NCI-H1105 (cell line): Measurements from ENCODE around the gene FBXW10.
"Not testable (repeated sequence)": the region's sequence is repeated elsewhere in the genome, so short reads cannot be mapped to it uniquely, and the experiment has no call there.

ENCODE experiments used
- DNase-seq: peaks from one replicate; lab custom pipeline; 2025; lab: John Stamatoyannopoulos, UW

FBXW10 gene

DNA sequence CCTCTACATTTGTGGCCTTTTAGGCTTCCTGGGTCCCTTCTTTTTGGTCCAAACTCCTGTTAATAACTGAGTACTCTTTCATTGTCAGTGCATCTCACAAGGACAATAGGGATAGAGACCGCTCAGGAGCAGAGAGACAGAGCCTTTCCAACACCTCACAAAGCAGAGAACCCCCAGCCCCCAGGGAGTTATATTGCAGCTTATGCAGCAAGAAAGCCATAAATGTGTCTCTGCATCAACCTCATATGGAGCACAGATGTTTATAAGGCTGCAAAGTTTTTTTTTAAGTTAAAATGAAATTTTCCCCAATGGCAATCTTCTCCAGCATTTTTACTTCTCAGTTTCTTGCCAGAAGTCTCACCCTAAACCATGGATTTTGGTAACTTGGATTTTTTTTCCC is 6.4 kb downstream of the FBXW10 start:
- not testable (repeated sequence) for DNase-seq

- DNase-seq: not testable (repeated sequence)
These were observed 10.1 kb downstream of the FBXW10 start for GRCh38 chr17:18753829-18754409.

DNA sequence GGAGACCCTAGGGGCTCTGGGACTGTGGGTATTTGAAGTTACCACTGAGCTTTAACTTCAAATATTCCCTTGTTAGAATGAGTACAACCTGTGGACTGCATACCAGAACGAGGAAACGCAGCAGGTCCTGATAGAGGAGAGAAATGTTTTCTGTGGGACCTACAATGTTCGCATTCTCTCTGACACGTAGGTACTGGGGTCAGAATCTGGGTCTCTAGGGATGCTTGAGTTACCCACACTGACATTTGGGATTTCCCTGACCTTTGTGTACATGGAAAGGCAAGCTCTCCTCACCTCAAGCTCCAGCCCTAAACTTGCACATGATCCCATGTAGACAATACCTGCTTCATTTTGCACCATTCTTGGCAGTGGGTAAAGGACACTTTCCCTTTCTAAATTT is 12.1 kb downstream of the FBXW10 start:
- DNase-seq: not testable (repeated sequence)

GRCh38 chr17:18757368-18758044 is 13.7 kb downstream of the FBXW10 start:
- DNase-seq: not testable (repeated sequence)

DNA sequence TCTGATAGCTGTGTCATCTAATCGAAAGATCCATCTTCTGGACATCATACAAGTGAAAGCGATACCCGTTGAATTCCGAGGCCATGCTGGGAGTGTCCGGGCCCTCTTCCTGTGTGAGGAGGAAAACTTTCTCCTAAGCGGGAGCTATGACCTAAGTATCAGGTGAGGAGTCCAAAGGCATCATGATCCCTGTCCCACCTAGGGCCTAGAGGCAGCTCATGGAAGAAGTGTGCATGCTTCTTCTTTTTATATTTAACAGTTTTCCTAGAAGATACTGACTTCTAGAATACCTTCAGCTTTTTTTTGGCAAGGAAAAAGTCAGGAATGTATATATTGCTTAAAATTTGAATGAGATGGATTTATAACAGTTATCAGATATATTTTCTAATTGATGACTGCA is 14.5 kb downstream of the FBXW10 start:
- DNase-seq: not testable (repeated sequence)

DNA sequence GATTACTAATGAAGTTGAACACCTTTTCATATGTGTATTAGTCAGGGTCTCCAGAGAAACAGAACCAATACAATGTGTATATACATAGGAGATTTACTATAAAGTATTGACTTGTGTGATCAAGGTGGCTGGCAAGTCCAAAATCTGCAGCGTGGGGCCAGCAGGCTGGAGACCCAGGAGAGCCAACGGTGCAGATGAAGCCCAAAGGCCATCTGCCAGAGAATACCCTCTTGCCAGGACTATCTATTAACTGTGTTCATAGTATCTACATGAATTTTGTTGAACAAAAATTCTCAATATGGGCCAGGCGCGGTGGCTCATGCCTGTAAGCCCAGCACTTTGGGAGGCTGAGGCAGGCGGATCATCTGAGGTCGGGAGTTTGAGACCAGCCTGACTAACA is 16.4 kb downstream of the FBXW10 start:
- DNase-seq: not testable (repeated sequence)

DNA sequence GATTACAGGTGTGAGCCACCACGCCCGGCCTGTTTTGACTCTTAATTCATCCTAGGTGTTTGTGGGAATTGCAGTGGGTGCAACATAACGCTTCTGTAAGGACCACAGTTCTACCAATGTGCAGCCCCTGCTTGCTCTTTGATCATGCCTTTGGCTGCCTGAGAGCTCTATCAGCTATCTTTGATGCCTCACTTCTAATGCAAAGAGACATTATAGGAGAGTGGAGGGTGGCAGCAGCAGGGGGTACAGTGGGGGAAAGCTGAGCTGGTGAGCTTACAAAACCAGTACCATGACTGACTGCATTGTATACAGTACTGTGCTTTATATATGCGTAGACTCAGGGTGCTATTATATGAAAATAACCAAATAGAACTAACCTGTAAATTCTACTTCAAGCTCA is 26.7 kb downstream of the FBXW10 start:
- not testable (repeated sequence) for DNase-seq

GRCh38 chr17:18771066-18771465 is 27.2 kb downstream of the FBXW10 start:
- DNase-seq: not testable (repeated sequence)

DNA sequence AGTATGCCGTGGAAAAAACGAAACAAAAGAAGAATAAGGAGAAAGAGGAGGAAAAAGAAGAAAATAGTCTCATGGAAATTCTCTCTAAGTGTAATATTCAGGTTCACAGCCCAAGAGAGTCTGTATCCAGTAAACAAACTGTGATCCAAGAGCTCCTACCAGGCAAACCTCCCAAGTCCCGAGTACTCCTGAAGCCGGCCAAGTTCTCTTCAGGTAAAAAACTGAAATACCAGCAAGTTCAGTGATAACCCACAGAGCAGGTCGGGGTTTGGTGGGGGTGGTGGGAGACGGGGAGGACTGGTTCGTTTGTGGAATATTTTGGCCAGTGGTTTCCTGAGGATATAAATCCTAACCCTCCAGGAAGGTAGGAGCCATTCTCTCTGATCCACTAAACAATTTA is 28.6 kb downstream of the FBXW10 start:
- DNase-seq: no peak

GRCh38 chr17:18780991-18781718 is 37.3 kb downstream of the FBXW10 start, which contains the start of gene TVP23B:
TVP23B (plus strand) TSS chr17:18781183; CDS start chr17:18781294, 111 bp downstream.
- peak; percentile 98 for DNase-seq

DNA sequence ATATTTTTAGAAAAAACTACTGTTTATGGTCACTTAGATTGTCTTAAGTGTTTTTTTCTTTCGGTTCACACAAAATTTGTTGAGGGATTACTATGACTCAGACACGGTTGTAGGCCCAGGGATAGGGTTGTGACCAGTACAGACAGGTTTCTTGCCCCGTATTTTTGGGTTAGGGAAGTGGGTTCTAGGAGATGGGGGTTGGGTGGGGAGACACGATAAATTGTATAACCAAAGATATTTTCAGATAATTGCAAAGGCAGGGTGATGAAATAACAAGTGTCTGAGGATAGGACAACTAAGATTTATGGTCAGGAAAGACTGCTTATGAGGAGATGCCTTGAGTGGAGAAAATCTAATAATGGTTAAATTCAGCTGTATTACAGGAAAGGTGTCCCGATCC is 38.0 kb downstream of the FBXW10 start:
- DNase-seq: not testable (repeated sequence)

DNA sequence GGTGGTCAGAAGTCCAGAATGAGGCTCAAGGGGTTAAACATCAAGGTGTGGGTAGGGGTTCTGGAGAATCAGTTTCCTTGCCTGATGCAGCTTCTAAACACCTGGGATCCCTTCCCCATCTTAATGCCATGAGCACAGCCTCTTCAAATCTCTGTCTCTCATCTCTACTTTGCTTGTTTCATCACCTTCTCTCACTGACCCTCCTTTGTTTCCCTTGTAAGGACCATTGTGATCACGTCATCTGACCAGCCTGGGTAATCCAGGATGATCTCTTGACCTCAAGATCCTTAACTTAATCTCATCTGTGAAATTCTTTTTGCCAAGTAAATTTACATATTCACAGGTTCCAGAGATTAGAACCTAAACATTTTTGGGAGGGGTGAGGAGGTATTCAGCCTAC is 42.1 kb downstream of the FBXW10 start:
- not testable (repeated sequence) for DNase-seq

GRCh38 chr17:18786890-18787289 is 43.0 kb downstream of the FBXW10 start:
- not testable (repeated sequence) for DNase-seq

DNA sequence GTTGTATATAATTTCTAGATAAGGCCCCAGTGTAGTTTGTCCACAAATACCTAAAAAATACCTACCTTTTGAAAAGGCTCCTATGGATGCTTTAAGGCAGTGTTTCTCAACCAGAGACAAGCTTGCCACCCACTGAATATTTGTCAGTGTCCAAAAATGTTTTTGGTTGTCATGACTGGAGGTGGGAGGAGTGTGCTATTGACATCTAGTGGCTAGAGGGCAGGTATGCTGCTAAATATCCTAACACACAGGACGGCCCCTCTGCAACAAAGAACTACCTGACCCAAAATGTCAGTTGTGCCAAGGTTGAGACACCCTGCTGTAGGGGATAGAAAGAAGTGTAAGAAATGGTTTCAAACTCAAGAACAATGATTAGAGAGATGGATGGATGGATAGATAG is 47.5 kb downstream of the FBXW10 start:
- DNase-seq: not testable (repeated sequence)

- DNase-seq: not testable (repeated sequence)
These were observed 51.0 kb downstream of the FBXW10 start for GRCh38 chr17:18794841-18795240.

GRCh38 chr17:18796887-18797286 is 53.0 kb downstream of the FBXW10 start:
- DNase-seq: not testable (repeated sequence)

DNA sequence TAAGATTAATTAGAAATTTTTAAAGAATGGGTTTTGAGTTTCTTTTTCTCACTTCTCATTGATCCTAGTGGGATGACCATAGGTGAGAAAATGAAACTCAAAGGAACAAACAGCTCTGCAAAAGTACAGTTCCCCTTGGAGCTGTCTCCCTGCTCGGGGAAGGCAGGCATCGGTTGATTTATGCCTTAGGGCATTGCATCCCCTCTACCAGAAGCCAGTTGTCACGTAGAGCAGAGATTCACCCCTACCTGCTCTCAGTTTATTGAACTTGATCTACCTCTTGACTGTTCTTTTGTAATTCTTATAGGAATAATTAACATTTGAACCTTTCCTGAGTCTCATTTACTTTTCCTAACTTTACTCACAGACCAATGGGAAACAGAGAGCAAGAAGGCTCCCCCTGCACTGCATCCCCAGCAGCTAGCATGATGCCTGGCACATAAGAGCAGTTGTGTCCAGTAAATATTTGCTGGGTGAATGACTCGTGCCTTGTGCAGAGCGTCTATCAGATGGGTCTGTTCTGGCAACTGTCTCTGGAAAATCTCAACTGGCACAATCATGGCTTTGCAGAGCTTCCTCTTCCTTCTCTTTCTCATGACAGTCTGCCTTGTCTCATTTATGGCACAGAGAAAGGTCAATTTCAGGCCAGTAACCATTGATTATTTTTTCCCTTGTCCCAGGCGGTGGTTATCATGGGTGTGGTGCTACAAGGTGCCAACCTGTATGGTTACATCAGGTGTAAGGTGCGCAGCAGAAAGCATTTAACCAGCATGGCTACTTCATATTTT is 59.8 kb downstream of the FBXW10 start:
- DNase-seq: not testable (repeated sequence)

DNA sequence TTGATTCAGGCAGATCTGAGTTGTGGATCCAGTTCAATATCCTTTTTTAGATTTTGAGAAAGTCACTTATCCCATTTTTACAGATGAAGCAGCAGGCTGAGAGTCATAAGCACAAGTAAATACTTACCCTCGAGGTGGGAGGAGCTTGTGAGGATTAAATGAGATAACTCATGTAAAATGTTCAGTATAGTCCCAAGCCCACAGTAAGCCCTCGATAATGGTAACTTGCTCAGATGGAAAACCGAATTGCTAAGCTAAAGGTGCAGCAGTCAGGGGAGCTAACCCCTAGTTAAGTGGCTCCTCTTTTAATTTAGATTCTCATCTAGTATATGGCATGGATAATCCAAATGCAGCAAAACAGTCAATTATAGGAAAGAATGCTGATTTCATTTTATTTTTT is 72.1 kb downstream of the FBXW10 start:
- not testable (repeated sequence) for DNase-seq

DNA sequence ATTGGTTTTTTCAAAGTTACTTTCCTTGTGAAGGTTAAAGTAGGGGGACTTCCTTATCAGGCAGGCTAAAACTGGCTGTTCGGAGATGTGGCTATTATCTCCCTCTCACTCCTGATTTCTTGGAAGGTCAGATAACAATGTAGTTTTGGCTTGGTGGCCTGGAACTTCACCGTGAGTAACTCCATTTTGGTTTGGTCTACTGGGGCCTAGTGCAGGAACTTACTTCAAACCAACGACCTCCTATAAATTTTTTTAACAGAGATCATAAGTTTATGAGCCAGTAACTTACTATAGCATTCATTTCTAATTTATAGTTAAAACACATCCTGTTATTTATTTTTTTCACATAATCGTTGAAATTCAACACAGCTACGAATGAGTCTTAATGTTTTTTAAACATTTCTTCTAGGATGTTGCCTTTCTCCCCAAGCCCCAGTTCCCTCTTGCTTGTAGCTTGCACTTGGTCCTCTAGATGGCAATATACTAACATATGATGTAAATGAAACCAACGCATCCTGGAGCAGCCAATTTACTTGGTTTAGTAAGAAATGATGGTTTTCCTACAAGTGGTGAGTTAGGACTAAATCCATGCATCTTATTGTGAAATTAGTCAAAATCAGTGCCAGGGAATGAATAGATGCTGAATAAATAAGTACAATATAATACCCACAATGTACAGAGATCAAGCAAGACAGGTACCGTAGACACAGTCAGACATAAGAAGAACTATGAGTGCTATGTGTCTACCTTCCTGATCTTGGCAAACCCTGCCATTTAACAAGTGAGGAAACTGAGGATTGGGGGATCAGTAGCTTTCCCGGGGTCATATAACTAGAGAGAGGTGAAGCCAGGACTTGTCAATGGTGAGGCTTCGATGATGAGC is 72.9 kb downstream of the FBXW10 start:
- peak; percentile 41 for DNase-seq

GRCh38 chr17:18821430-18821829 is 77.6 kb downstream of the FBXW10 start:
- not testable (repeated sequence) for DNase-seq

DNA sequence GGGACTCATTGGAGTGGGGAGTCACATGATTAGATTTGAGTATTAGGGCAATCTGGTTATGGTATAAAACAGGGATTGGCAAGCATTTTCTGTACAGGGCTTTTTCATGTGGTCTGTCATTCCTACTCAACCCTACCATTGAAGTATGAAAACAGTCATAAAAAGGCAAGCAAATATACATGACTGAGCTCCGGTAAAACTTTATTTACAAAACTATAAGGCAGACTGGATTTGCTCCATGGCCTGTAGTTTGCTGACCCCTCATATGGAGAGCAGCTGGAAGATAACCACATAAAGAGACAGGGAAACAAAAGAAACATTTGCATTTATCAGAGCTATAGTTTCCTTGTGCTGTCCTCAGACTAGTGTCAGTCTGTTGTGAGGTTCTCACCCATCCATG is 83.8 kb downstream of the FBXW10 start:
- not testable (repeated sequence) for DNase-seq
